ENCODE data around the gene ZNF385B.

DNA sequence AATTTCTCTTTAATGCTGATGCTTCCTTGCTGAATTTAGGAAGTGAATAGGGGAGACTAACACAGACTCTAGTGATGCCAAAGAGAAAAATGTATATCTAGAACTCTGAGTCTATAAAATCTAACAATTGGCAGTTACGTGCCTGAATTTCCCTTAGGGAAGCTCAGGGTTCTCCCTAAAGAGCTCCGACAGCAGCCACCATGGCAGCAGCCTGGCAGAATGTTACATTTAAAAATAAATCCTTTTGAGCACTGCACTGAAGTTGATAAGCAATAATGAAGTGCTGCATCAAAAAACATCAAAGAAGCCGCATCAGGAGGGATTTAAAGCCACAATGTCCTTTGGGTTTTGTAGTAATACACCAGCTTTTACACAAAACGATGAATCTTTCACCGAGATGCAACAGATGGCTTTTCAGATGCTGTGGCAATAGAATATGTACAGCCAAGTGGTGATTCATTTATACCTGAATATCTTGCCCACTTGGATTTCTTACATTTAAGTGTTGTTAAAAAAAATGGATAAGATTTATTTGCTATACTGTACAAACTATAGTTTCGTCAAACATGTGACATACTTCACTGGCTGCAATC is 305.6 kb downstream of the ZNF385B start:
- no peak for TF ChIP-seq POLR2AphosphoS5 (IDR thresholded peaks at IDR 0.05; ENCODE audit: low read depth, low read length)
- no peak for TF ChIP-seq MXI1 (IDR thresholded peaks at IDR 0.05; ENCODE audit: low read depth, low read length)
- TF ChIP-seq, protein P1, sequence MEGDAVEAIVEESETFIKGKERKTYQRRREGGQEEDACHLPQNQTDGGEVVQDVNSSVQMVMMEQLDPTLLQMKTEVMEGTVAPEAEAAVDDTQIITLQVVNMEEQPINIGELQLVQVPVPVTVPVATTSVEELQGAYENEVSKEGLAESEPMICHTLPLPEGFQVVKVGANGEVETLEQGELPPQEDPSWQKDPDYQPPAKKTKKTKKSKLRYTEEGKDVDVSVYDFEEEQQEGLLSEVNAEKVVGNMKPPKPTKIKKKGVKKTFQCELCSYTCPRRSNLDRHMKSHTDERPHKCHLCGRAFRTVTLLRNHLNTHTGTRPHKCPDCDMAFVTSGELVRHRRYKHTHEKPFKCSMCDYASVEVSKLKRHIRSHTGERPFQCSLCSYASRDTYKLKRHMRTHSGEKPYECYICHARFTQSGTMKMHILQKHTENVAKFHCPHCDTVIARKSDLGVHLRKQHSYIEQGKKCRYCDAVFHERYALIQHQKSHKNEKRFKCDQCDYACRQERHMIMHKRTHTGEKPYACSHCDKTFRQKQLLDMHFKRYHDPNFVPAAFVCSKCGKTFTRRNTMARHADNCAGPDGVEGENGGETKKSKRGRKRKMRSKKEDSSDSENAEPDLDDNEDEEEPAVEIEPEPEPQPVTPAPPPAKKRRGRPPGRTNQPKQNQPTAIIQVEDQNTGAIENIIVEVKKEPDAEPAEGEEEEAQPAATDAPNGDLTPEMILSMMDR (IDR thresholded peaks at IDR 0.05): no peak
- no peak for TF ChIP-seq JUND (IDR thresholded peaks at IDR 0.05)
- TF ChIP-seq TAF1 (IDR thresholded peaks at IDR 0.05; ENCODE audit: borderline replicate concordance, low read depth, low read length): no peak
- TF ChIP-seq FOXM1 (IDR thresholded peaks at IDR 0.05; ENCODE audit: low read depth): no peak
- no peak for TF ChIP-seq EP300 (IDR thresholded peaks at IDR 0.05; ENCODE audit: borderline replicate concordance in 1 of 2, low read depth in 1 of 2, low read length in 1 of 2)
- TF ChIP-seq, protein P2, sequence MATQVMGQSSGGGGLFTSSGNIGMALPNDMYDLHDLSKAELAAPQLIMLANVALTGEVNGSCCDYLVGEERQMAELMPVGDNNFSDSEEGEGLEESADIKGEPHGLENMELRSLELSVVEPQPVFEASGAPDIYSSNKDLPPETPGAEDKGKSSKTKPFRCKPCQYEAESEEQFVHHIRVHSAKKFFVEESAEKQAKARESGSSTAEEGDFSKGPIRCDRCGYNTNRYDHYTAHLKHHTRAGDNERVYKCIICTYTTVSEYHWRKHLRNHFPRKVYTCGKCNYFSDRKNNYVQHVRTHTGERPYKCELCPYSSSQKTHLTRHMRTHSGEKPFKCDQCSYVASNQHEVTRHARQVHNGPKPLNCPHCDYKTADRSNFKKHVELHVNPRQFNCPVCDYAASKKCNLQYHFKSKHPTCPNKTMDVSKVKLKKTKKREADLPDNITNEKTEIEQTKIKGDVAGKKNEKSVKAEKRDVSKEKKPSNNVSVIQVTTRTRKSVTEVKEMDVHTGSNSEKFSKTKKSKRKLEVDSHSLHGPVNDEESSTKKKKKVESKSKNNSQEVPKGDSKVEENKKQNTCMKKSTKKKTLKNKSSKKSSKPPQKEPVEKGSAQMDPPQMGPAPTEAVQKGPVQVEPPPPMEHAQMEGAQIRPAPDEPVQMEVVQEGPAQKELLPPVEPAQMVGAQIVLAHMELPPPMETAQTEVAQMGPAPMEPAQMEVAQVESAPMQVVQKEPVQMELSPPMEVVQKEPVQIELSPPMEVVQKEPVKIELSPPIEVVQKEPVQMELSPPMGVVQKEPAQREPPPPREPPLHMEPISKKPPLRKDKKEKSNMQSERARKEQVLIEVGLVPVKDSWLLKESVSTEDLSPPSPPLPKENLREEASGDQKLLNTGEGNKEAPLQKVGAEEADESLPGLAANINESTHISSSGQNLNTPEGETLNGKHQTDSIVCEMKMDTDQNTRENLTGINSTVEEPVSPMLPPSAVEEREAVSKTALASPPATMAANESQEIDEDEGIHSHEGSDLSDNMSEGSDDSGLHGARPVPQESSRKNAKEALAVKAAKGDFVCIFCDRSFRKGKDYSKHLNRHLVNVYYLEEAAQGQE (IDR thresholded peaks at IDR 0.05; ENCODE audit: low read depth, low read length): no peak
- TF ChIP-seq, protein P3, sequence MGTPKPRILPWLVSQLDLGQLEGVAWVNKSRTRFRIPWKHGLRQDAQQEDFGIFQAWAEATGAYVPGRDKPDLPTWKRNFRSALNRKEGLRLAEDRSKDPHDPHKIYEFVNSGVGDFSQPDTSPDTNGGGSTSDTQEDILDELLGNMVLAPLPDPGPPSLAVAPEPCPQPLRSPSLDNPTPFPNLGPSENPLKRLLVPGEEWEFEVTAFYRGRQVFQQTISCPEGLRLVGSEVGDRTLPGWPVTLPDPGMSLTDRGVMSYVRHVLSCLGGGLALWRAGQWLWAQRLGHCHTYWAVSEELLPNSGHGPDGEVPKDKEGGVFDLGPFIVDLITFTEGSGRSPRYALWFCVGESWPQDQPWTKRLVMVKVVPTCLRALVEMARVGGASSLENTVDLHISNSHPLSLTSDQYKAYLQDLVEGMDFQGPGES (IDR thresholded peaks at IDR 0.05; ENCODE audit: low read depth, low read length): no peak
